Activated CD4-positive, alpha-beta memory T cell treated with anti-CD3 and anti-CD28 coated beads for 36 hours (primary cell): ENCODE data around the gene DPEP2. TPM values are rescaled to one million over a fixed set of nuclear protein-coding genes. Genes with fewer than 3 reads are reported as not detected.

Source experiments
- CTCF ChIA-PET: fragments of 350-600 bp; sonication (Branson Sonifier 250); formaldehyde crosslinking; loops from one replicate; lab custom pipeline; 2021; ENCODE audit warnings: antibody characterized with exemption, inconsistent platforms; lab: Charles Lee
- POLR2A ChIA-PET: fragments of 350-600 bp; sonication (Branson Sonifier 250); formaldehyde crosslinking; loops from one replicate; lab custom pipeline; 2021; ENCODE audit warnings: antibody characterized with exemption; lab: Charles Lee
- DNase-seq: peaks from one replicate; pipeline ENCODE4 v3.0.0-alpha.2; 2020
- H3K27ac Mint-ChIP-seq: one replicate; pipeline ENCODE4 v1.8.0; 2021; ENCODE audit warnings: mixed read lengths
- H3K27me3 Mint-ChIP-seq: one replicate; pipeline ENCODE4 v1.8.0; 2021; ENCODE audit warnings: mixed read lengths
- H3K36me3 Mint-ChIP-seq: one replicate; pipeline ENCODE4 v1.8.0; 2021; ENCODE audit warnings: mixed read lengths
- H3K4me1 Mint-ChIP-seq: one replicate; pipeline ENCODE4 v1.8.0; 2021; ENCODE audit warnings: low read depth, mixed read lengths
- H3K4me3 Mint-ChIP-seq: one replicate; pipeline ENCODE4 v1.8.0; 2021; ENCODE audit warnings: mild to moderate bottlenecking, mixed read lengths
- H3K9me3 Mint-ChIP-seq: one replicate; pipeline ENCODE4 v1.8.0; 2021; ENCODE audit warnings: mixed read lengths
- intact Hi-C: fragments of 100-400 bp; cut with micrococcal nuclease; formaldehyde crosslinking; loops from one replicate; pipeline ENCODE4 v1.15.1; 2023
- total RNA-seq, 2 experiments: library from RNA; stranded (reverse); gene quantifications; one replicate each; pipeline ENCODE4 v1.2.3, GENCODE V29; 2021

DPEP2 gene
- total RNA-seq, 2 experiments from 2014 or later = 3.9 to 5.3 TPM

GRCh38 chr16:67963662-67964321 lies 35.5 kb downstream of the DPEP2 start:
- Mint-ChIP-seq H3K27ac (no peak overlapping the region), H3K4me1 (peaks cover 11% of the 10 kb centered on the region), H3K27me3 (no peaks in the 10 kb centered on the region), H3K4me3 (no peak overlapping the region), H3K36me3 (peaks cover 15% of the 10 kb centered on the region), H3K9me3 (no peaks in the 10 kb centered on the region)
- no peak for DNase-seq
- intact Hi-C loops = no loop called here
- ChIA-PET CTCF (interaction anchor here (0.8 kb wide), 1 partner anchor 34 kb away, joined by 3 read pairs; no protein-coding TSS in a partner anchor), POLR2A (no interaction called here)

- H3K36me3 Mint-ChIP-seq = peaks cover 15% of the 10 kb centered on the region
- ChIA-PET CTCF (interaction anchor here (0.7 kb wide), 1 partner anchor 147 kb away, joined by 3 read pairs; no protein-coding TSS in a partner anchor), POLR2A (no interaction called here)
- no peak overlapping the region for H3K4me3 Mint-ChIP-seq
- no peak for DNase-seq
- peaks cover 10% of the 10 kb centered on the region for H3K4me1 Mint-ChIP-seq
- no peak overlapping the region for H3K27ac Mint-ChIP-seq
- no peaks in the 10 kb centered on the region for H3K9me3 Mint-ChIP-seq
- no peaks in the 10 kb centered on the region for H3K27me3 Mint-ChIP-seq
- intact Hi-C loops = no loop called here
Measured at GRCh38 chr16:67963292-67963661, 36.0 kb downstream of the DPEP2 start.

GRCh38 chr16:67962135-67962534 lies 37.1 kb downstream of the DPEP2 start:
- ChIA-PET POLR2A (no interaction called here), CTCF (interaction anchor here (0.6 to 1.3 kb wide), 2 partner anchors 21 to 28 kb away, joined by 3 read pairs; no protein-coding TSS in a partner anchor)
- no peaks in the 10 kb centered on the region for H3K9me3 Mint-ChIP-seq
- H3K27me3 Mint-ChIP-seq = no peaks in the 10 kb centered on the region
- H3K36me3 Mint-ChIP-seq = peaks cover 15% of the 10 kb centered on the region
- no peak for DNase-seq
- intact Hi-C loops = no loop called here
- H3K4me3 Mint-ChIP-seq = no peak overlapping the region
- peaks cover 5% of the 10 kb centered on the region for H3K4me1 Mint-ChIP-seq
- no peak overlapping the region for H3K27ac Mint-ChIP-seq

- POLR2A ChIA-PET = no interaction called here
- Mint-ChIP-seq H3K27ac (no peak overlapping the region), H3K4me1 (peaks cover 2% of the 10 kb centered on the region), H3K27me3 (no peaks in the 10 kb centered on the region), H3K36me3 (peaks cover 15% of the 10 kb centered on the region), H3K9me3 (no peaks in the 10 kb centered on the region), H3K4me3 (no peak overlapping the region)
- intact Hi-C loops = no loop called here
- DNase-seq = no peak
- CTCF ChIA-PET = interaction anchor here (1.3 to 1.6 kb wide), 2 partner anchors 19 to 20 kb away, joined by 3 to 6 read pairs; no protein-coding TSS in a partner anchor
Measured at GRCh38 chr16:67961551-67961957, 37.7 kb downstream of the DPEP2 start.

GRCh38 chr16:67959536-67960329 lies 39.6 kb downstream of the DPEP2 start:
- Mint-ChIP-seq H3K9me3 (no peaks in the 10 kb centered on the region), H3K4me3 (no peak overlapping the region), H3K27me3 (no peaks in the 10 kb centered on the region), H3K36me3 (peaks cover 15% of the 10 kb centered on the region), H3K27ac (no peak overlapping the region), H3K4me1 (no peaks in the 10 kb centered on the region)
- ChIA-PET POLR2A (no interaction called here), CTCF (interaction anchor here (1.6 kb wide), 1 partner anchor 17 kb away, joined by 6 read pairs; no protein-coding TSS in a partner anchor)
- intact Hi-C loops = no loop called here
- no peak for DNase-seq

- intact Hi-C loops = no loop called here
- Mint-ChIP-seq H3K27me3 (no peaks in the 10 kb centered on the region), H3K4me3 (no peak overlapping the region), H3K4me1 (no peaks in the 10 kb centered on the region), H3K27ac (no peak overlapping the region), H3K9me3 (no peaks in the 10 kb centered on the region), H3K36me3 (peaks cover 12% of the 10 kb centered on the region)
- ChIA-PET CTCF (no interaction called here), POLR2A (no interaction called here)
- DNase-seq = no peak
Measured at GRCh38 chr16:67957622-67958021, 41.7 kb downstream of the DPEP2 start.

GRCh38 chr16:67954421-67955196 lies 44.7 kb downstream of the DPEP2 start:
- H3K27ac Mint-ChIP-seq = no peak overlapping the region
- H3K4me1 Mint-ChIP-seq = peaks cover 2% of the 10 kb centered on the region
- ChIA-PET CTCF (interaction anchor here (0.7 to 1.5 kb wide), 2 partner anchors 26 to 70 kb away, joined by 3 to 4 read pairs; partner anchors contain the start of gene NRN1L), POLR2A (no interaction called here)
- DNase-seq = no peak
- no peaks in the 10 kb centered on the region for H3K9me3 Mint-ChIP-seq
- intact Hi-C loops = no loop called here
- no peak overlapping the region for H3K4me3 Mint-ChIP-seq
- H3K36me3 Mint-ChIP-seq = no peaks in the 10 kb centered on the region
- H3K27me3 Mint-ChIP-seq = no peaks in the 10 kb centered on the region

GRCh38 chr16:67953641-67954375 lies 45.5 kb downstream of the DPEP2 start:
- H3K4me1 Mint-ChIP-seq = peaks cover 2% of the 10 kb centered on the region
- no peaks in the 10 kb centered on the region for H3K36me3 Mint-ChIP-seq
- DNase-seq = no peak
- no peaks in the 10 kb centered on the region for H3K9me3 Mint-ChIP-seq
- POLR2A ChIA-PET = no interaction called here
- H3K27me3 Mint-ChIP-seq = no peaks in the 10 kb centered on the region
- H3K27ac Mint-ChIP-seq = no peak overlapping the region
- intact Hi-C loops = no loop called here
- no peak overlapping the region for H3K4me3 Mint-ChIP-seq
- CTCF ChIA-PET = interaction anchor here (0.7 to 1.5 kb wide), 3 partner anchors 12 to 274 kb away, joined by 3 to 4 read pairs (median 3); partner anchors contain the start of gene NRN1L

GRCh38 chr16:67951485-67951884 lies 47.8 kb downstream of the DPEP2 start:
- Mint-ChIP-seq H3K4me3 (no peak overlapping the region), H3K36me3 (peaks cover 1% of the 10 kb centered on the region), H3K27me3 (no peaks in the 10 kb centered on the region), H3K4me1 (peaks cover 2% of the 10 kb centered on the region), H3K27ac (no peak overlapping the region), H3K9me3 (no peaks in the 10 kb centered on the region)
- CTCF ChIA-PET = interaction anchor here (0.9 to 1.5 kb wide), 3 partner anchors 10 to 89 kb away, joined by 3 to 5 read pairs (median 3); no protein-coding TSS in a partner anchor
- no peak for DNase-seq
- intact Hi-C loops = no loop called here
- POLR2A ChIA-PET = no interaction called here

- no peak overlapping the region for H3K4me3 Mint-ChIP-seq
- POLR2A ChIA-PET = no interaction called here
- peaks cover 1% of the 10 kb centered on the region for H3K36me3 Mint-ChIP-seq
- intact Hi-C loops = no loop called here
- H3K4me1 Mint-ChIP-seq = peaks cover 2% of the 10 kb centered on the region
- CTCF ChIA-PET = interaction anchor here (1.0 to 1.5 kb wide), 2 partner anchors 9 to 10 kb away, joined by 4 to 5 read pairs; no protein-coding TSS in a partner anchor
- DNase-seq = no peak
- H3K27me3 Mint-ChIP-seq = no peaks in the 10 kb centered on the region
- H3K27ac Mint-ChIP-seq = no peak overlapping the region
- H3K9me3 Mint-ChIP-seq = no peaks in the 10 kb centered on the region
Measured at GRCh38 chr16:67950335-67950843, 48.9 kb downstream of the DPEP2 start.

GRCh38 chr16:67949645-67950044 lies 49.6 kb downstream of the DPEP2 start:
- no peaks in the 10 kb centered on the region for H3K9me3 Mint-ChIP-seq
- H3K4me3 Mint-ChIP-seq = no peak overlapping the region
- intact Hi-C loops = no loop called here
- H3K4me1 Mint-ChIP-seq = peaks cover 2% of the 10 kb centered on the region
- no peak overlapping the region for H3K27ac Mint-ChIP-seq
- POLR2A ChIA-PET = no interaction called here
- DNase-seq = no peak
- H3K36me3 Mint-ChIP-seq = peaks cover 1% of the 10 kb centered on the region
- CTCF ChIA-PET = interaction anchor here (0.8 to 1.0 kb wide), 2 partner anchors 9 to 65 kb away, joined by 3 to 4 read pairs; partner anchors contain the start of gene NRN1L
- no peaks in the 10 kb centered on the region for H3K27me3 Mint-ChIP-seq
